GM18858 (cell line): ENCODE measurements around the gene CRCP.
A peak's percentile ranks its signal among the peaks of the same experiment; 100 is the strongest.
"Not testable (repeated sequence)": the region's sequence is repeated elsewhere in the genome, so short reads cannot be mapped to it uniquely, and the experiment has no call there.

Source experiments
- ATAC-seq: cut with Tn5 transposase; IDR thresholded peaks from one replicate; pipeline ENCODE4 v1.9.1; 2021; ENCODE audit not compliant: unreplicated experiment

CRCP gene

DNA sequence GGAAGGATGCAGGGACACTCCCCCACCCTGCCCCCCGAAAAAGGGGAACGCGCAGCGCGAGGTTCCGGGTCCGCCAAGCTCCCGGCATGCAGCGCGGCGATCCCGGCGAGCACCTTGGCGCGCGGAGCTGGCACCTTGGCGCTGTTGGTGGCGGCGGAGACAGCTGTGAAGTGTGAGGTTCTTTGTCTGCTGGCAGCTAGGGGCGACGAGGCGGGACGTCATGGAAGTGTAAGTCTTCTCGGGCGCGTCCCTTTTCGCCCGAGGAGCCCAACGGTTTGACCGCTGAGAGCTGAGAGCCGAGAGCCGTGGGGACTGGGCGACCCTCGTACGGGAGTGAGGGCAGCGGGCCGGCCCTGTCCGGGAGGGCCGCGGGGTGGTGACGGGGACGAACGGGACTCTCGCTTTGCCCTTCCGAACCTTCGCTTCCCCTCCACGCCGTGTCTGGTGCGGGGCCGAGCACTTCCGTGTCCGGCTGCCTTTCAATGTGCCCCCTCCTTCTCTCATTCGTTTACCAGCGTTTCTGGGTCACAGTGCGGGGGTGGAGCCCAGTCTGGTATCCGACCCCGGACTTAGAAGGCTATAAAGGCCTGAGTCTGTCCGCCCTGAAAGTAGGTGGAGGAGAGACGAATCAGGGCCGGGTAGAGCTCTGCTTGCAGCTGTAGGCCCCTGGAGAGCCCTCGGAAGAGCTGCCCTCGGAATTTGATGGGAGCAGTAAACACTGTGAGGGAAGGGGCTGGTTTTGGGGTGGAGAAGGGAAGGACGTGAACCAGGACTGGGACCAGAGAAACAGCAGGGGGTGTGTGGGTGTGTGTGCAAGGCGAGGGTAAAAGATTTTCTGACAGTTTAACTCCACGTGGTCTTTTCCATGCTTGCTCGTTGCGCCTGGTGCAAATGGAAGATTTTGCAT lies at the start of gene CRCP:
TSS of gene CRCP (plus strand) at position 105 of the 907 bp plus-strand sequence. CDS start at position 221, 116 bp downstream.
- ATAC-seq = peak; percentile 69

DNA sequence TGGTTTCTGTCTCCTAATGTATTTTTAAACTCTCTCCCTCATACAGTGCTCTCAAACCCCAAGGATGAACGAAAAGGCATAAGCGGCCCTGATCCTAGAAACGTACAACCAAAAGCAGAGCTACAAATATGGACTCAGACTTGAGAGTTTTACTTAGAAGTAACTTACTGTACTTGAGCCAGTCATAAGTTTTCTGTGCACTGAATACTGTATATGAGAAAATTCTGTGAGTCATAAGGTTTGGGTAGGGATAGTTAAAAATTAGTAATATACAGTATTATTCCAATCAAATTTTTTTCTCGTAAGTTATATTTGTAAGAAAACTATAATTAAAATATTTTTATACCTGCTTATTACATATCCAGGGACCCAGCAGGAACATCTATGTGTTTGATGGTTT lies 44.9 kb upstream of the CRCP start:
- ATAC-seq = no peak

DNA sequence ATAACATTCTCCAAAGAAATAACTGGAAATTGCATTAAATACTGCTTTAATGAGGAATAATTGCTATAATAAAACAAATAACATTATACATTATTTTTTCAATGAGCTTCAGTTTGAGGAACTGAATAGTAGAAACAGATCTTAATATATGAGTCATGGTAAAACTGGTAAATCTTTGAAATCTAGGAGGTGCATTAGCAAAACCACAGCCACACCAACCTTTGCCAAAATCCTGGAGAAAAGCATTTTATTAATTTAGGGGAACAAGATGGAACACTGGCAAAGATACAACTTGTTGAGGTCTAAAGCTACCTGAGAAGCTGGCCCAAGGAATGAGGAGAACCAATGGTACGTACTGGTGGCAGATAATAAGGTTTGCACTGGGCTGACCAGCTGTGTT lies 44.4 kb upstream of the CRCP start:
- no peak for ATAC-seq

DNA sequence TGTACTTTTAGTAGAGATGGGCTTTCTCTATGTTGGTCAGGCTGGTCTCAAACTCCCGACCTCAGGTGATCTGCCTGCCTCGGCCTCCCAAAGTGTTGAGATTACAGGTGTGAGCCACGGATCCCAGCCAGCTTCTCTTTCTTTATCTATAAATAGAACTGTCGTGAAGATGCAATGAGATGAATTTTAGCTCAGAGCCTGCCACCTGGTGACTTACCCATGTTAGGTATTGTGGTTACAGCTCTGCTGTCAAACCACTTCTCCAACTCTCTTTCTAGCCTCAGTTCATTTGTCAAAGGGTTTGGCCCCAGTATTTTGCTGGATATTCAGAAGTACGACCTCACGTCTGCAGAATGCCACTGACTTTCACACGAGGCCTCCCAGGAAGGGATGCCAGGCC lies 42.4 kb upstream of the CRCP start:
- not testable (repeated sequence) for ATAC-seq

DNA sequence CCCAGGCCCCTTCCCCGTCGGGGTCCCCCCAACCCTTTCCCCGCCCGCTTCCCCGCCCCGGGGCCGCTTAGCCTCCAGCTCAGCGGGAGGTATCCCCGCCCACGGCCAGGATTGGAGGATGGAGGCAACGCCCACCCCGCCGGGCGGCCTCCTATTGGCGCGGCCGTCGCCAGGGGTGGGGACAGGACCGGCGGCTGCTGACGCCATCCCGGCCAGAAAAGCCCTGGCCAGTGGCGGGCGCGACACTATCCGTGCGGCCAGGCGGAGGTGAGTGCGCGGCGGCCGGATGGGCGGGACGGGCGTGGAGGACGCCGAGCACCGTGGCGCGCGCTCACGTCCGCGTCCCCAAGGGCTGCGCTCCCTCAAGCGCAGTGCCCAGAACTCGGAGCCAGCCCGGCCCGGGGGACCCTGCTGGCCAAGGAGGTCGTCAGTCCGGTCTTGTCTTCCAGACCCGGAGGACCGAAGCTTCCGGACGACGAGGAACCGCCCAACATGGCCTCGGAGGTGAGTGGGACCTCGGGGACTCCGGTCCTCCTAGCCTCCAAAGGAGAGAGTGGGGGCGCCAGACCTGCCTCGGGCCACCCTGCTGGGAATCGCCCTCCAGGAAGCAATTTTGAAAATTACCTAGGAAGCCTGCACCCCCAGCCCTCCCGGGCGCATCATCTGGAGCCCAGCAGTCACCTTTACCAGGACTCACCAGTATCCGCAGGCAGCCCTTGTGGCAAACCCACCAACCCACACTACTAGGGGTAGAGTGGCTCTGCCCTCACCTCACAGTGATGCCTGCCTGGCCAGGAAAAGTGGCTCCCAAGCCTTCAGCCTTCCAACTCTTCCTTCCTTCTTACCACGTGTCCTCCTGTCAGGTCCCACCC lies 38.8 kb upstream of the CRCP start, which contains the start of gene ASL:
TSS of gene ASL (plus strand) at position 230 of the 872 bp plus-strand sequence. CDS start at position 493, 263 bp downstream.
- ATAC-seq = peak; percentile 97

DNA sequence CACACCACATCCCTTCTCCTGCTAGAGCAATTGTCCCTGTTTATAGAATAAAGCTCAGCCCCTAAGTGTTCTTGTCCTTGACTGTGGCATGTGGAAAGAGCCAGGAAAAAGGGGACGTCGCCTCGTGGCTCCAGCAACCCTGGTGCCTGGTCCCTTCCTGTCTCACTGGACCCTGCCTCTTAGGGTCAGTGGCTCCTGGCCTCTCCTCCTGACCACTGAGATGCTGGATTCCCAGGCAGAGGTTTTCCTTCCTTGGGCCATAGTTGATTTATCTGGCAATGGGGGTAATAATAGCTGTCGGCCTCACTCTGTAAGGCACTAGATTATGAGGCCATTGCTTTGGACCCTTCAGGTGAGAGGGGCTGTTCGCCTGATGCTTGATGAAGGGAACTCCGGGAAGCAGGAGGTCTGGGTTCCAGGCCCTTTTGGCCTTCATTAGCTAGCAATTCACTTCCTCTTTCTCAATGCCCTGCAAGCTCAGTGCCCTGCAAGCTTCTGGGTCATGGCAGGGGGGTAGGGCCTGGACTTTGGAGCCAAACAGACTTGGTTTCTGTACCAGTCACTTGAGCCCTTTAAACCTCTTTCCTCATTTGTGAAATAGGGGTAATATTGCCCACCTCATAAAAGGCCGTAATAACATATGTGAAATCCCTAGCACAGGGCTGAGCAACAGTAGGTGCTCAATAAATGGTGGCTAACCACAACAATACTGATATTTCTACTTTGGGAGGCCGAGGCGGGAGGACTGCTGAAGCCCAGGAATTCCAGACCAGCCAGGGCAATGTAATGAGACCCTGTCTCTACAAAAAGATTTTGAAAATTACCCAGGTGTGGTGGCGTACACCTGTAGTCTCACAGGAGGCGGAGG lies 38.0 kb upstream of the CRCP start:
- no peak for ATAC-seq

DNA sequence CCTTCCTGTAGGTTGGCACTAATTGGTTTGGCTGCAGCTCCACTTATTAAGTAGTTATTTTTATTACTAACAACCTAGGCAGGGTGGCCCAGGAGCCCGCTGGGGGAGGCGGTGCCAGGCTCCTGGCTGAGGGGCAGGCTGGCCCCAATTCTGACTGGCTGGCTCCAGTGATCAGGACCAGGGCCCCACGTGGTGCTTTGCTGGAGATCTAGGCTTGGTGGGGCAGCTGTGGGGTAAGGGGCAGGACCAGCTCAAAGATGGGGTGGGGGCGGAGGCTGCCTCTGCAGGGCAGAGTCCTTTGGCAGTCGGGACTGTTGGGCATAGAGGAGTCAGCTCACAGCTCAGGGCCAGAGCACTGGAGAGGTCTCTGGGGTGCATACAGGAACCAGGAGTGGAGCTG lies 36.6 kb upstream of the CRCP start:
- no peak for ATAC-seq

DNA sequence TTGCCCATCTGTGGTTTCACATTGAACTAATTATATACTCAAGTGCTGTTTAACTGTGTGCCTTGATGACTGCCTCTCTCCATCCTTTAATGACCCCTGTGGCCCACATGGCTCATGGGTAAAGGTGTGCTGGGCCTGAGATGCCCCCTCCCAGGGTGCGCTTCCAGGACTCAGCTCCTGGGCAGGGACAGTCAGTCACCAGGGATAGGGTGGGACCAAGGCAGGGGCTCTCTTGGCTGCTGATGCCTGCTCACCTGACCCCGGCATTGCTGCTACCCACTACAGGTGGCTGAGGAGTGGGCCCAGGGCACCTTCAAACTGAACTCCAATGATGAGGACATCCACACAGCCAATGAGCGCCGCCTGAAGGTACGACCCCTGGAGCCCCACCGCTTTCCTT lies 32.6 kb upstream of the CRCP start:
- no peak for ATAC-seq

DNA sequence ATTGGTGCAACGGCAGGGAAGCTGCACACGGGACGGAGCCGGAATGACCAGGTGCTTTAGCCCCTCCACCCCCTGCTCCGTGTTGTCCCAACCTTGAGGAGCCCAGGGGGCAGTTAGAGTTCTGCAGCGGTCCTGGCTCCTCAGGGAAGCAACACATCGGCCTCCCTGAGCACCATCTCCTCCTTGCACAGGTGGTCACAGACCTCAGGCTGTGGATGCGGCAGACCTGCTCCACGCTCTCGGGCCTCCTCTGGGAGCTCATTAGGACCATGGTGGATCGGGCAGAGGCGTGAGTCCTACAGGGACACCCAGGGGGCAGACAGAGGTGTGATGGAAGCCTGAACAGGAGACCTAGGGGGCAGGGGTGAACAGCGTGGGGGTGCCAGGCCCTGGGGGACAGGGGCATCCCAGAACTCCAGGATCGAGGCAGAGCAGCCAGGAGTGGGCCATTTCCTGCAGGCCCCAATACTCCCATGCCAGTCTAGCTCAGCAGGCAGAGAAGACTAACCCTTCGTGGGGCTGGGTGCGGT lies 31.7 kb upstream of the CRCP start:
- ATAC-seq = no peak

DNA sequence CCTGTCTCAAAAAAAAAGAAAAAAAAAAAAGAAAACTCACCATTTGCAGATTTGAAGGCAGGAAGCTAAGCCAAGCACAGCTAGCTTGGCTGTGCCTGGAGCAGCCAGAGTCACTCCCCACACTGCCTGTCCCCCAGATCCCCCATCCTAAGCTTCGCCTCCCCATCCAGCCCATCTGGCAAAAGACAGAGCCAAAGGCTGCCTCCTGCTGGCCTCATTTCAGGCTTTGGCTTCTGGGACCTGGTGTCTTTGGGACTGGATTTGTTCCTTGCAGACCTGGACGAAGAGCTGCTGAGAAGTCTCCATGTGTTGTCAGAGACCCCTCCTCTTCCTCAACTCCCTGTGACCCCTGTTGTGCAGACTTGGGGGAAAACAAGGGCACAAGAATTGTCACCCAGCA lies 31.0 kb upstream of the CRCP start:
- no peak for ATAC-seq

DNA sequence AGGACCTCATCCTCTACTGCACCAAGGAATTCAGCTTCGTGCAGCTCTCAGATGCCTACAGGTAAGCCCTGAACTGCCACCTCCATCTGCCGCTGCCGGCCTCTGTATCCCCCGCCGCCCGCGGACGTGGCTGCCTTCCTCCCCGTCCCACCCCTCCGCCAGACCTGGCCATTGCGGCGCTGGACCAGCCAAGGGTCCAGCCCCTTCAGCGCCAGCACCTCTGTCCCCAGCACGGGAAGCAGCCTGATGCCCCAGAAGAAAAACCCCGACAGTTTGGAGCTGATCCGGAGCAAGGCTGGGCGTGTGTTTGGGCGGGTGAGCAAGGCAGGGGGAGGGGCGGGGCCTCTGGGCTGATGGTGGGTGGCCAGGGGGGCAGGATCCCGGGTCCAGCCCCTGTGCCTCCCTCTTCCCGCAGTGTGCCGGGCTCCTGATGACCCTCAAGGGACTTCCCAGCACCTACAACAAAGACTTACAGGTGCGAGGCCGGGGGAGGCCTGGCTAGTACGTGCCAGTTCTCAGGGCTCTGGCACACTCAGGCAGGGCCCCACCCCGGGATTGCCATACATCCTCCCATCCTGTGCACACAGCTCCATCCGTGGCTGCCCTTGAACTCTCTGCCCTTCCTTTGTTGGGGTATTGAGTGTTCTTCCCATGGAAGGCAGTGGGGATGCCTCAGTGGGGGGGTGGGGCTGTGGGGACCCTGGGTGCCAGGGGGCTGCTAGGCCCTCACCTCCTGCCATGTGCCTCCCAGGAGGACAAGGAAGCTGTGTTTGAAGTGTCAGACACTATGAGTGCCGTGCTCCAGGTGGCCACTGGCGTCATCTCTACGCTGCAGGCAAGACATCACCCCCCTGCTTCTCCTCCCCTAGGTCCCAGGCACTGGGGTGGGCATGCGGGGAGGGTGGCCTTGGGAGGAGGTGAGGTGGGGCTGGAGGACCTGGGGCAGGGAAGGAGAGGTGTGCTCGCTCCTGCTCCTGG lies 25.5 kb upstream of the CRCP start:
- ATAC-seq = no peak

DNA sequence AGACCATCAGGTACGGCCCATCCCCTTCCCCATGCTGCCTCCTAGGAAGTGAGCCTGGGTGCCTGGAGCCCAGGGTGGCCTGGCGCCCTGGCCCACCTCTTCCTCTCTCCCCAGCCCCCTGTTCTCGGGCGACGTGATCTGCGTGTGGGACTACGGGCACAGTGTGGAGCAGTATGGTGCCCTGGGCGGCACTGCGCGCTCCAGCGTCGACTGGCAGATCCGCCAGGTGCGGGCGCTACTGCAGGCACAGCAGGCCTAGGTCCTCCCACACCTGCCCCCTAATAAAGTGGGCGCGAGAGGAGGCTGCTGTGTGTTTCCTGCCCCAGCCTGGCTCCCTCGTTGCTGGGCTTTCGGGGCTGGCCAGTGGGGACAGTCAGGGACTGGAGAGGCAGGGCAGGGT lies 22.0 kb upstream of the CRCP start:
- ATAC-seq = no peak

DNA sequence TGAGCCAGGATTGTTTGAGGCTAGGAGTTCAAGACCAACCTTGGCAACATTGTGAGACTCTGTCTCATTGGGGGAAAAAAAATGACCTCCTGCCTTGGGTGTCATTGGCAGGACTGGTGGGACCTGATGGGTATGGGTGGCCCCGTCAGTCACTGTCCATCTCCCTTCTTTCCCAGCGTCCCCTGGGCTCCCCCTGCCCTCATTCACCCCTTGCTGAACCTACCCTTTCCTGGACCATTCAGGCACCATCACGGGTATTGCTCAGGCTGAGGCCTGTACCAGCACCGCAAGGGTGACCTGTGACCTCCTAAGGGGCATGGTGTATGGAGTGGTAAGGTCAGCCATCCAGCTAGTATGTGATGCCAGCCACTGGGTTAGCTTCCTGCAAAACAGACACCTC lies 19.6 kb upstream of the CRCP start:
- ATAC-seq = no peak

DNA sequence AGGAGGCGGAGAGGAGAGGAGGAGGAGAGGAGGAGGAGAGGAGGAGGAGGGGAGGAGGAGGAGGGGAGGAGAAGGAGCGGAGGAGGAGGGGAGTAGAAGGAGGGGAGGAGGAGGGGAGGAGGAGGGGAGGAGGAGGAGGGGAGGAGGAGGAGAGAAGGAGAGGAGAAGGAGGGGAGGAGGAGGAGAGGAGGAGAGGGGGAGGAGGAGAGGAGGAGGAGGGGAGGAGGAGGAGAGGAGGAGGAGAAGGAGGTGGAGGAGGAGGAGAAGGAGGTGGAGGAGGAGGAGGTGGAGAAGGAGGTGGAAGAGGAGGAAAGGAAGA lies 15.5 kb upstream of the CRCP start:
- ATAC-seq = no peak

DNA sequence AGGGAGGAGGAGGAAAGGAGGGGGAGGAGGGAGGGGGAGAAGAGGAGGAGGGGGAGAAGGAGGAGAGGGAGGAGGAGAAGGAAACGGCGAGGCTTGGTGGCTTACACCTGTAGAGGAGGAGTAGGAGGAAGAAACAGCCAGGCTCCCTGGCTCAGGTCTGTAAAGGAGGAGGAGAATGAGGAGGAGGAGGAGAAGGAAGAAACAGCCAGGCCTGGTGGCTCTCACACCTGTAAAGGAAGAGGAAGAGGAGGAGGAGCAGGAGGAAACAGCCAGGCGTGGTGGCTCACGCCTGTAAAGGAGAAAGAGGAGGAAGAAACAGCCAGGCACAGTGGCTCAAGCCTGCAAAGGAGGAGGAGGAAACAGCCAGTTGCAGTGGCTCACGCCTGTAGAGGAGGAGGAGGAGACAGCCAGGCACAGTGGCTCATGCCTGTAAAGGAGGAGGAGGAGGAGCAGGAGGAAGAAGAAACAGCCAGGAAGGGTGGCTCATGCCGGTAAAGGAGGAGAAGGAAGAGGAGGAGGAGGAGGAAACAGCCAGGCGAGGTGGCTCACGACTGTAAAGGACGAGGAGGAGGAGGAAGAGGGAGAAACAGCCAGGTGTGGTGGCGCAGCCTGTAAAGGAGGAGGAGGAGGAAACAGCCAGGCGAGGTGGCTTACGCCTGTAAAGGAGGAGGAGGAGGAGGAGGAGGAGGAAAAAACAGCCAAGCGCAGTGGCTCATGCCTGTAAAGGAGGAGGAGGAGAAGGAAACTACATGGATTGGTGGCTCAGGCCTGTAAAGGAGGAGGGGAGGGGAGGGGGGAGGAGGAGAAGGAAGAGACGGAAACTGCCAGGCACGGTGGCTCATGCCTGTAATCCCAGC lies 14.9 kb upstream of the CRCP start:
- peak; percentile 79 for ATAC-seq

DNA sequence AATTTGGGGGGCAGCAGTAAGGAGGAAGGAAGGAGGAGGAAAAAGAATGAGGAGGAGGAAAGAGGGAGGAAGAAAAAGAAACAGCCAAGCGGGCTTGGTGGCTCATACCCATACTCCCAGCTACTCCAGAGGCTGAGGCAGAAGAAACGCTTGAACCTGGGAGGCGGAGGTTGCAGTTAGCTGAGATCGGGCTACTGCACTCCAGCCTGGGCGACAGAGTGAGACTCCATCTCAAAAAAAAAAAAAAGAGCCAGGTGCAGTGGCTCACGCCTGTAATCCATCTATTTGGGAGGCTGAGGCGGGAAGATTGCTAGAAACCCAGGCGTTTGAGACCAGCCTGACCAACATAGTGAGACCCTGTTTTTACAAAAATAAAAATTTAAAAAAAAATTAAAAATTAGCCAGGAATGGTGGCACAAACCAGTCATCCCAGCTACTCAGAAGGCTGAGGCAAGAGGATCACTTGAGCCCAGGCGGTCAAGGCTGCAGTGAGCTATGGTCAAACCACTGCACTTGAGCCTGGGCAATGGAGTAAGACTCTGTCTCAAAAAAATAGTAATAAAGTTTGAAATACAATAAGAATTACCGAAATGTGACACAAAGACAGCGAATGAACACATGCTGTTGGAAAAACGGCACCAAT lies 14.1 kb upstream of the CRCP start:
- no peak for ATAC-seq

DNA sequence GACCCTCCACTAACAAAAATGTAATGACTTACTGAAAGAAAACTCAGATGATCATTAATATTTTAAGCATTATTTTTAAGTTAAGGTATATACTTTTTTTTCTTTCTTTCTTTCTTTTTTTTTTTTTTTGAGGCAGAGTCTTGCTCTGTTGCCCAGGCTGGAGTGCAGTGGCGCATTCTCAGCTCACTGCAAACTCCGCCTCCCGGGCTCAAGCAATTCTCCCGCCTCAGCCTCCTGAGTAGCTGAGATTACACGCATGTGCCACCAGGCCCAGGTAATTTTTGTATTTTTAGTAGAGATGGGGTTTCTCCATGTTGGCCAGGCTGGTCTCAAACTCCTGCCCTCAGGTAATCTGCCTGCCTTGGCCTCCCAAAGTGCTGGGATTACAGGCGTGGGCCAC lies 12.5 kb upstream of the CRCP start:
- not testable (repeated sequence) for ATAC-seq

DNA sequence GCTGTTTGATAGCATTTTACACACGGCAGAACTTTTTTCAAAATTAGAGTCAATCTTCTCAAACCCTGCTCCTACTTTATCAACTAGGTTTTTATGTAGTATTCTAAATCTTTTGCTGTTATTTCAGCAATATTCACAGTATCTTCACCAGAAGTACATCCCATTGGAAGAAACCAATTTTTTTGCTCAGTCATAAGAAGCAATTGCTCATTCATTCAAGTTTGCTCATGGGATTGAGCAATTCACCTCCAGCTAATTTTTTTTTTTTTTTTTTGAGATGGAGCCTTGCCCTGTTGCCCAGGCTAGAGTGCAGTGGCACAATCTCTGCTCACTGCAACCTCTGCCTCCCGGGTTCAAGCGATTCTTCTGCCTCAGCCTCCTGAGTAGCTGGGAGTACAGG lies 10.7 kb upstream of the CRCP start:
- not testable (repeated sequence) for ATAC-seq
